Dermis microvascular lymphatic vessel endothelial cell (primary cell): Measurements from ENCODE around the gene OR4D9. TPM values are rescaled to one million over a fixed set of nuclear protein-coding genes. Genes with fewer than 3 reads are reported as not detected.
A peak's percentile ranks its signal among the peaks of the same experiment; 100 is the strongest.
"Not testable (repeated sequence)": the region's sequence is repeated elsewhere in the genome, so short reads cannot be mapped to it uniquely, and the experiment has no call there.

ENCODE experiments used
- DNase-seq, 2 donors: peaks; one replicate each; pipeline versions ENCODE4 v3.0.0 to v3.0.0-alpha.2; 2010; ENCODE audit warnings: low read depth in 2 of 2
- total RNA-seq: library from RNA; depleted of rRNA; stranded (reverse); fragments of >200 nt; gene quantifications from 2 replicates; pipeline ENCODE4 v1.2.1, GENCODE V29; 2014

OR4D9 gene
- not detected in 2 replicates for total RNA-seq

- peak; percentile 95 to 97 for DNase-seq
Measured at GRCh38 chr11:59510941-59511589, at the start of gene OR4D9. TSS of gene OR4D9 (plus strand) at chr11:59511539. CDS start at chr11:59514913, 3,374 bp downstream.

DNA sequence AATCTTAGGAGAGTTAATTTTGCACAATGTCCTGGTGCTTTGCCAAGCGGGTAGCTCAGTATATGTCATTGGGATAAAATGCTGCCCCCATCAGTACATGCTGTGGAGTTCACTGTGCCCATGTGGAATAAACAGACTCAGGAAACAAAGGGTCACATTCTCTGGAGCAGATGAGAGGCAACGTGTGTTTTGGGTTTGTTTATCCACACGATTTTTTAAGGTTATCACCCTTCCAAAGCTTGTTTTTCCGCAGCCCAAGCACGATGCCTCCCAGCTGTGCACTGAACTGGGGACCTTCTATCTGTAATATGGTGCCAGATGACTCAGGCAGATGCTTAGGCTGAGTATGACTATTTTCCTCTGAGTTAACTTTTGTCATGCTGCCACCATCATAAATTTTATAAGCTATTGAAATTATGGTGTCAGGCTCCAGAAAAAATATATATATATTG lies 48.1 kb upstream of the OR4D9 start:
- peak; percentile 97 to 100 for DNase-seq

- DNase-seq, result no peak
Measured at GRCh38 chr11:59473015-59473414, 38.3 kb upstream of the OR4D9 start, which contains the start of gene OR4D10. TSS of gene OR4D10 (plus strand) at chr11:59473315. CDS start at chr11:59477430, 4,115 bp downstream.

GRCh38 chr11:59475176-59475575 lies 36.2 kb upstream of the OR4D9 start:
- DNase-seq, result peak in 1 of 2 donors; percentile 56

DNA sequence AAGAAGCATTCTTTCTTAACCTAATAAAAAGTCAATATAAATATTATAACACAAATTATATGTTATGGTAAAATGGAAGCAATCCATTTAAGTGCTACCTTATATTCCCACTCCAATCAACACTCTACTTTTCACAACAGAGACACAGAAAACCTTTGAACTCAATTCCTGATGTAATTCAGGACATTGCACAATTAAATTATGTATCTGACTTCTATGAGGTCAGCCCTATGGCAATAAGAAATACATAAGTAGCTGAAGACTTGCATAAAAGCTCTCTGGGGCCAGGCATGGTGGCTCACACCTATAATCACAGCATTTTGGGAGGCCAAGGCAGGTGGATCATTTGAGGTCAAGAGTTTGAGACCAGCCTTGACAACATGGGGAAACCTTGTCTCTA lies 31.4 kb upstream of the OR4D9 start:
- no peak for DNase-seq

DNA sequence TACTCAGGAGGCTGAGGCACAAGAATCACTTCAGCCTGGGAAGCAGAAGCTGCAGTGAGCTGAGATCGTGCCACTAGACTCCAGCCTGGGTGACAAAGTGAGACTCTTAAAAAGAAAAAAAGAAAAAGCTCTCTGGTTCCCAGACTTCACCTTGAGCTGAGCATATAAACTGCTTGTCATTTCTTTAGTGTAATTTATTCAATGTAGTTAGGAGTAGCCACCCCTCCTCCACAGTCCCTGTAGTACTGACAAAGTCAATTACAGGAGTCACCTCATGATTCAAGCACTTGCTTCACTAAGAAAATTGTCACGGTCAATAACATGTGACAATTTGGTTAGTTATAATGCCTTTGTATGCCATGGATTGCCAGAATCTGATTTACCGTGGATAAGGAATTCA lies 31.0 kb upstream of the OR4D9 start:
- DNase-seq, result no peak

GRCh38 chr11:59501931-59502330 lies 9.4 kb upstream of the OR4D9 start:
- no peak for DNase-seq

GRCh38 chr11:59503276-59503675 lies 8.1 kb upstream of the OR4D9 start, which contains the start of gene OR4D11:
TSS of gene OR4D11 (plus strand) at chr11:59503576. CDS start at chr11:59503576, 0 bp downstream.
- DNase-seq, result no peak

- DNase-seq, result no peak
Measured at GRCh38 chr11:59511675-59512074, 336 bp downstream of the OR4D9 start.

DNA sequence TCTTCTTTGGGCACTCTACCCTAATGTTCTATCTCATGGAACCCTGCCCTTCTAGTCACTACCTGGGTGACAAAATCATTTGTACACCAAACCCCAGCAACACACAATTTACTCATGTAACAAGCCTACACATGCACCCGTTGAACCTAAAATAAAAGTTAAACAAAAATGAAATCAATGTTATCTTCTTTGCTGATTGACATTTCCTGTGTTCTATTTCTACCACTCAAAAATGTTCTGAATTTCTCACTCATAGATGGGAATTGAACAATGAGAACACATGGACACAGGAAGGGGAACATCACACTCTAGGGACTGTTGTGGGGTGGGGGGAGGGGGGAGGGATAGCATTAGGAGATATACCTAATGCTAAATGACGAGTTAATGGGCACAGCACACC lies 8.8 kb downstream of the OR4D9 start:
- peak; percentile 49 to 72 for DNase-seq

DNA sequence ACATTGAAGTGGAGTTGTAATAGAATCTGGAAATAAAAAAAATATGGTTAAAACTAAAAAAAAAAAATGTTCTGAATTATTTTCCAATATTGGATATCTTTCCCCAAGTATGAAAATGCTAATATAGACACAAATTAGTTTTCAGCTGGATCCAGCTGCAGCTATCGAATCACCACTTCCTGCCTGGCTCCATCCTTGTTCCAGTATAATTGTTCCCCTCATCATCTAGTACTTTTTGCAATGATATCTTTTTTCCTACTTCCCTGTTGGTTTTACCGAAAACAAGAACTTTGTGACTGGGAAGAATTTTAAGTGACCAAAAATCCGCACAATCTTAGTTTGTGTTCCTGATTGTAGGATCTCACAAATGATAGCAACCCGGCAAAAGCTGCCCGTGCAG lies 9.4 kb downstream of the OR4D9 start:
- DNase-seq, result peak; percentile 25 to 85

GRCh38 chr11:59523541-59523940 lies 12.2 kb downstream of the OR4D9 start:
- DNase-seq, result no peak

- DNase-seq, result no peak
Measured at GRCh38 chr11:59528711-59529110, 17.4 kb downstream of the OR4D9 start.

DNA sequence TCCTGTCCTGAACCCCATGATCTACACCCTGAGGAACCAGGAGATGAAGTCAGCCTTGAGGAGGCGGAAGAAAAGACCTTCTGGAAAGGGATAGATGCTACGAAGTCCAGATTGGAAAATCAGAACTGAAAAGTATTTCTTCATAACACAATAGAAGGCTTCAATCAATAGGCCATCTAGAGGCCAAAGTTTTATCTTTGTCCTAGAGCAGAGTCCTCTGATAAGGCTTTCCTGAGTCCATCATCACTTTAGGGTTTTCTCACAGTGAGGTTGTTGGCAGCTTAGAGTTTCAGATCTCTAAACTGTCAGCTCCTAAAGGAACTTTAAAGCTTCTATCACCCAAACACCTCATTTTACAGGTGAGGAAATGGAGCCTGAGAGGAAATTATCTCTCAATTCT lies 21.3 kb downstream of the OR4D9 start:
- DNase-seq, result no peak

GRCh38 chr11:59534676-59535075 lies 23.3 kb downstream of the OR4D9 start:
- DNase-seq, result no peak

DNA sequence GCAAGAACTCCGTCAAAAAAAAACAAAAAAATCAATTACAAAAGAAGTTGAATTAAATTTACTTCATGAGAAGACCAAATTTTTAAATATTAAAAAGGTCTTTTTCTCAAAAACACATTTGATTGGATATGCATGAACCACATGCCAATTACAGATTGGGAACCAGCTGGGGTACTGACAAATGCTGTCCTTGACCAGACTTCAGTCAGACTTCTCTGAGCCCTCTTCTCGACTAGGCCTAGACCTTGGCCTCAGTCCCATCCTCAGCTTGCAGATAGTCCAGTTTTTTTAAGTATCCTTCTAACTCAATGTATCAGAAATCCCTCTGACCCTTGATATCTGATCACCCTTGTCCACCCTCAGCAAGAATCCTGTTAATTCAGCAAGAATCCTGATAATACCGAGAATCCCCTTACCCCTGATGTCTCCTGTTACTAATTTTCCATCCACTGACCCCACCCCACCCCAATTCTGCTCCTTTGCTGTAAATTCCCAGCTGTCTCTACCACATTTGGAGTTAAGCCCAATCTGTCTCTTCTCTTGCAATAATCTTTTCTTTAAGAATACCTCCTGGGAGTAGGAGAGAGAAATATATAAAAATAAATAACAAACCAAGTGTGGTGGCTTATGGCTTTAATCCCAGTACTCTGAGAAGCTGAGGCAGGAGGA lies 30.9 kb downstream of the OR4D9 start:
- DNase-seq, result no peak

DNA sequence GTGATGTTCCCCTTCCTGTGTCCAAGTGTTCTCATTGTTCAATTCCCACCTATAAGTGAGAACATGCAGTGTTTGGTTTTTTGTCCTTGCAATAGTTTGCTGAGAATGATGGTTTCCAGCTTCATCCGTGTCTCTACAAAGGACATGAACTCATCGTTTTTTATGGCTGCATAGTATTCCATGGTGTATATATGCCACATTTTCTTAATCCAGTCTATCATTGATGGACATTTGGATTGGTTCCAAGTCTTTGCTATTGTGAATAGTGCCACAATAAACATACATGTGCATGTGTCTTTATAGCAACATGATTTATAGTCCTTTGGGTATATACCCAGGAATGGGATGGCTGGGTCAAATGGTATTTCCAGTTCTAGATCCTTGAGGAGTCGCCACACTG lies 32.4 kb downstream of the OR4D9 start:
- DNase-seq, result not testable (repeated sequence)

DNA sequence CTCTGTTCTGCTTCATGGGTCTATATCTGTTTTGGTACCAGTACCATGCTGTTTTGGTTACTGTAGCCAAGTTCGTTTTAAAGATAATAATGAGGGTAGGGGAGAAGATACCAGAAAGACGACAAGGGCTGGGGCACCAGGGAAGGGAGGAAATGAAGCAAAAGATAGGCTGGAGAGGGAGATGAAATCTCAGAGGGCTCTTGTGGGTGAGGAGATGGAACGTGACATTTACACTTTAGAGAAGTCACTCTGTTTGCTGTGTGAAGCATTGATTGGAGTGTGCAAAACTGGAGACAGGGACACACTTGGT lies 33.5 kb downstream of the OR4D9 start:
- no peak for DNase-seq

DNA sequence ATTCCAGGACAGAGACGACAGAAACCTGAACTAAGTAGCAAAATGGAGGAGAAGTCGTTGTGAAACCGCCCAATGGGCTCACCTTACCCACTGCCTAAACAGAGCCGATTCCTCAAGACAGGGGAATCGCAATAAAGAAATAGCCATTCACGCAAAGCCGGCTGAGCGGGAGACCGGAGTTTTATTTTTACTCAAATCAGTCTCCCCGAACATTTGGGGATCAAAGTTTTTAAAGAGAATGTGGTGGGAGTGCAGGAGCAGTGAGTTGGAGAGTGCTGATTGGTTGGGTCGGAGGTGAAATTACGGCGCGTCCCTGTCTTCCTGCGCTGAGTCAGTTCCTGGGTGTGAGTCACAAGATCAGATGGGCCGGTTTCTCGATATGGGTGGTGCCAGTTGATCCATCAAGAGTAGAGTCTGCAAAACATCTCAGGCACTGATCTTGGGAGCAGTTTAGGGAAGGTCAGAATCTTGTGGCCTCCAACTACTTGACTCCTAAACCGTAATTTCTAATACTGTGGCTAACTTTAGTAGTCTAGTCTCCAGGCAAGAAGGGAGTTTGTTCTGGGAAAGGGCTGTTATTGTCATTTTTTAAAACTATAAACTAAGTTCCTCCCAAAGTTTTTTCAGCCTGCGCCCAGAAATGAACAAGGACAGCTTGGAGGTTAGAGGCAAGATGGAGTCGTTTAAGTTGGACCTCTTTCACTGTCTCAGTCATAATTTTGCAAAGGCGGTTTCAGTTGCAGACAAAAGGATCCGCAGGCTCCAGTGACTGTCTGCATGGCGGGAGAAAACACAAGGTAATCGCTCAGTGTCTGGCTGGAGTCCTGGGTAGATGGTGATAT lies 34.1 kb downstream of the OR4D9 start:
- peak in 1 of 2 donors; percentile 29 for DNase-seq

GRCh38 chr11:59547605-59548308 lies 36.4 kb downstream of the OR4D9 start:
- DNase-seq, result peak in 1 of 2 donors; percentile 46

DNA sequence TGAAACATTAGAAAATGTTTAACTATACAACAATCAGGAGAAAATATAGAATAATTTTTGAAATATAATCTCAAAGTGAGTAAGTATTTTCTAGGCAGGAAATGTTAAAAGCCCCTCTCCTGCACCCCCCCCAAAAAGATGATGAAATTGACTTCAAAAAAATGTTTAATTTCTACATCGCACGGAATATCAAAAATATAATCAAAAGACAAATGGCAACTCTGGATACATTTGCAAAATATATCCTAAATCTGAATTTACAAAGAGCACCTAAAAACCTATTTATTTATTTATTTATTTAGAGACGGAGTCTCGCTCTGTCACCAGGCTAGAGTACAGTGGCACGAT lies 36.9 kb downstream of the OR4D9 start:
- DNase-seq, result no peak

GRCh38 chr11:59550368-59550841 lies 39.1 kb downstream of the OR4D9 start:
- peak; percentile 92 to 94 for DNase-seq
